ENCODE data around the gene MOCOS.

DNA sequence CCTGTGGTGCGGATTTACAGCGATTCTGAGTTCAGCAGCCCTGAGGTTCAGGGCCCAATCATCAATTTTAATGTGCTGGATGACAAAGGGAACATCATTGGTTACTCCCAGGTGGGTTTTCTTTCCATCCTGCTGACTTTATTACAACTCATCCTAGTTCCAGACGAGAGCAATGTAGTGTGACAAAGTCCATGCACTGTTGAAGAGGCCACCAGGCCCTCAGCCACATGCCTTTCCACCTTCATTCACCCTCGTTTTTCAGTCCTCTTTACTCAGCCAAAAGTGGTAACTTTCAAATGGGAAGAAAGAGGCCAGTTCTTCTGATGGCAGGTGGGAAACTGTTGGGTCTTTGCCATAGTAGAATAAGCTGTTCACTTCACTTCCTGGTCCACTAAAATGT, 17.9 kb downstream of the MOCOS start:
- TF ChIP-seq CTCF (IDR thresholded peaks at IDR 0.05) (no peak), POLR2AphosphoS5 (IDR thresholded peaks at IDR 0.05) (no peak), POLR2A (IDR thresholded peaks at IDR 0.05) (no peak)
